Measurements from ENCODE around the gene WNT3.
A peak's percentile ranks its signal among the peaks of the same experiment; 100 is the strongest.
"Not testable (repeated sequence)": the region's sequence is repeated elsewhere in the genome, so short reads cannot be mapped to it uniquely, and the experiment has no call there.

The WNT3 gene

GRCh38 chr17:46764000-46764708 is 54.3 kb downstream of the WNT3 start:
- ATAC-seq = no peak

- ATAC-seq = no peak
Observed at GRCh38 chr17:46763416-46763815, 55.1 kb downstream of the WNT3 start.

GRCh38 chr17:46759141-46759540 is 59.4 kb downstream of the WNT3 start:
- ATAC-seq = no peak

GRCh38 chr17:46758614-46759013 is 59.9 kb downstream of the WNT3 start:
- ATAC-seq = no peak

- not testable (repeated sequence) for ATAC-seq
Observed at GRCh38 chr17:46757588-46757987, 60.9 kb downstream of the WNT3 start.

GRCh38 chr17:46756861-46757260 is 61.6 kb downstream of the WNT3 start:
- ATAC-seq = no peak

- no peak for ATAC-seq
Observed at GRCh38 chr17:46756081-46756735, 62.3 kb downstream of the WNT3 start.

- no peak for ATAC-seq
Observed at GRCh38 chr17:46753776-46754175, 64.7 kb downstream of the WNT3 start.

- no peak for ATAC-seq
Observed at GRCh38 chr17:46751425-46751824, 67.1 kb downstream of the WNT3 start.

GRCh38 chr17:46745376-46745775 is 73.1 kb downstream of the WNT3 start:
- ATAC-seq = no peak

- ATAC-seq = no peak
Observed at GRCh38 chr17:46744441-46744840, 74.1 kb downstream of the WNT3 start.

GRCh38 chr17:46742565-46743270 is 75.8 kb downstream of the WNT3 start:
- no peak for ATAC-seq

GRCh38 chr17:46741122-46741730 is 77.3 kb downstream of the WNT3 start:
- no peak for ATAC-seq

GRCh38 chr17:46739982-46740381 is 78.5 kb downstream of the WNT3 start:
- ATAC-seq = no peak

GRCh38 chr17:46738544-46738943 is 79.9 kb downstream of the WNT3 start:
- ATAC-seq = no peak

- ATAC-seq = no peak
Observed at GRCh38 chr17:46737326-46737725, 81.2 kb downstream of the WNT3 start.

- ATAC-seq = no peak
Observed at GRCh38 chr17:46736100-46736499, 82.4 kb downstream of the WNT3 start.

- peak; percentile 63 to 75 for ATAC-seq
Observed at GRCh38 chr17:46733837-46734475, 84.5 kb downstream of the WNT3 start.

GRCh38 chr17:46732754-46733398 is 85.6 kb downstream of the WNT3 start:
- no peak for ATAC-seq

- no peak for ATAC-seq
Observed at GRCh38 chr17:46732160-46732559, 86.3 kb downstream of the WNT3 start.

- peak in 1 of 2 donors; percentile 28 for ATAC-seq
Observed at GRCh38 chr17:46730679-46731078, 87.8 kb downstream of the WNT3 start.

- no peak for ATAC-seq
Observed at GRCh38 chr17:46730026-46730425, 88.5 kb downstream of the WNT3 start.
